ENCODE data around the gene LYPLA2.

- TF ChIP-seq POLR2AphosphoS5 (IDR thresholded peaks at IDR 0.05; ENCODE audit: borderline replicate concordance, low read depth, low read length) (peak; percentile 95), EZH2 (IDR thresholded peaks at IDR 0.05) (no peak)
These were observed 34.3 kb downstream of the LYPLA2 start, which contains the start of gene HMGCL for GRCh38 chr1:23825076-23825761.

Data from SK-N-MC (cell line).